Colonic mucosa (tissue), 4 donors: ENCODE results near the gene ARFIP2. TPM values are rescaled to one million over a fixed set of nuclear protein-coding genes. Genes with fewer than 3 reads are reported as not detected.
"Not testable (repeated sequence)": the region's sequence is repeated elsewhere in the genome, so short reads cannot be mapped to it uniquely, and the experiment has no call there.

Source experiments
- DNase-seq: peaks from one replicate; pipeline ENCODE4 v3.0.0-alpha.2; 2020
- H3K27ac ChIP-seq: fragments of 200-600 bp; one replicate; pipeline ENCODE4 v1.8.0; 2021
- H3K27me3 ChIP-seq: fragments of 200-600 bp; one replicate; pipeline ENCODE4 v1.8.0; 2021
- H3K36me3 ChIP-seq: fragments of 200-600 bp; one replicate; pipeline ENCODE4 v1.8.0; 2021
- H3K4me1 ChIP-seq: fragments of 200-600 bp; one replicate; pipeline ENCODE4 v1.8.0; 2021; ENCODE audit warnings: mild to moderate bottlenecking
- H3K4me3 ChIP-seq: fragments of 200-600 bp; one replicate; pipeline ENCODE4 v1.8.0; 2021
- H3K9ac ChIP-seq, 2 donors: one replicate each; pipeline ENCODE4 v1.7.0; 2013; ENCODE audit warnings: control low read depth in 2 of 2, low read depth in 2 of 2, low read length in 2 of 2
- H3K9me3 ChIP-seq: fragments of 200-600 bp; one replicate; pipeline ENCODE4 v1.8.0; 2021
- intact Hi-C: fragments of 100-400 bp; cut with DNase I; formaldehyde crosslinking; loops from one replicate; pipeline ENCODE4 v1.14.1; 2022
- total RNA-seq, 2 donors: library from RNA; stranded (reverse); fragmentation: NEBNext Ultra II Directional in 1 of 2; extraction: Animal tissue kit (Norgen Biotek cat#: 25700) in 1 of 2; gene quantifications; one replicate each; pipeline ENCODE4 v1.2.1, GENCODE V29; 2021
- TF ChIP-seq, protein P1 (sequence below): fragments of 200-600 bp; IDR thresholded peaks from one replicate; pipeline ENCODE4 v1.8.0; 2022; ENCODE audit warnings: antibody characterized with exemption, mild to moderate bottlenecking
- donor health status: healthy.
- donor health status: DM: no; HTN: no; CAD: no.
- donor health status: DM: no; HTN: no; CAD: no.

Gene ARFIP2, protein sequence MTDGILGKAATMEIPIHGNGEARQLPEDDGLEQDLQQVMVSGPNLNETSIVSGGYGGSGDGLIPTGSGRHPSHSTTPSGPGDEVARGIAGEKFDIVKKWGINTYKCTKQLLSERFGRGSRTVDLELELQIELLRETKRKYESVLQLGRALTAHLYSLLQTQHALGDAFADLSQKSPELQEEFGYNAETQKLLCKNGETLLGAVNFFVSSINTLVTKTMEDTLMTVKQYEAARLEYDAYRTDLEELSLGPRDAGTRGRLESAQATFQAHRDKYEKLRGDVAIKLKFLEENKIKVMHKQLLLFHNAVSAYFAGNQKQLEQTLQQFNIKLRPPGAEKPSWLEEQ
- total RNA-seq, result 10 to 100 TPM; 76.9 to 87.3 TPM

DNA sequence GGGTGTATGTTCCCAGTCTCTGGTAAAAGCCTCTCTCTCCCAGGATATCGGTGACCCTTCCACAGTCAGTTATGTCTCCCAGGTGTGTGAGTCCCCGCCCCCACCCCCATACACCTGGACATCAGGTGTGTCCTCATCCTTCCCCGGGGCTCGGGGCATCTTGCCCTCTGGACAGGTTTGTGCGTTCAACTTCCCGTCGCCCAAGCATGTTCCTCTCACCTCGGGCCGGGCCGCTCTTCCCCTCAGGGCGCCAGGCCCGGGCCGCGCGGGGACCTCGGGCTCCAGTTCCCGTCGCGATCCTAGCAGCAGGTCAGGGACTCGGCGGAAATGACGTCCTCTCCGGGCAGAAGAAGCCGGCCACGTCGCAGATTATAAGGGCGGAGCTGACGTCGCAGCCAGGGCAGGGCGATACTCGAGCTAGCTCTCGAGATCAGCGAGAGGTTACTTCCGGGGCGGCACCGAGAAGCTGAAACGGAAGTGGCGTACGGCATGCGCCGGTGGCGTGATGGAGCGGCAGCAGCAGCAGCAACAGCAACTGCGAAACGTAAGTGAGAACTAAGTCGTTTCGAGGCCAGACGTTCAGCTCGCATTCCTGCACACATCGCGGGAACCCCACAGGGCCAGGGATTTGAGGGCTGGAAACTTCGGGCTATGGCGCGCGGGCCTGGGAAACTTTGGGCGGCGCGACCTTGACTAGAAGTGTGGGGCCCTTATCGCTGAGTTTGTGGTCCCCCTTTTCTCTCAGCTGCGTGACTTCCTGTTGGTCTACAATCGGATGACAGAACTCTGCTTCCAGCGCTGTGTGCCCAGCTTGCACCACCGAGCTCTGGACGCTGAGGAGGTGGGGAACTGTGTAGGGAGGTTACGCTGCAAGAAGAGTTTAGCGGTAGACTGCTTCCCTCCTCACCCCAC, at the start of gene ARFIP2, which contains the start of gene TIMM10B:
Gene ARFIP2 (minus strand): TSS at position 320 of the 912 bp plus-strand sequence. CDS start 910 bp downstream, outside the sequence.
Gene TIMM10B (plus strand): TSS at position 490 of the 912 bp plus-strand sequence. CDS start 16 bp downstream, at position 506.
- TF ChIP-seq, protein P1, sequence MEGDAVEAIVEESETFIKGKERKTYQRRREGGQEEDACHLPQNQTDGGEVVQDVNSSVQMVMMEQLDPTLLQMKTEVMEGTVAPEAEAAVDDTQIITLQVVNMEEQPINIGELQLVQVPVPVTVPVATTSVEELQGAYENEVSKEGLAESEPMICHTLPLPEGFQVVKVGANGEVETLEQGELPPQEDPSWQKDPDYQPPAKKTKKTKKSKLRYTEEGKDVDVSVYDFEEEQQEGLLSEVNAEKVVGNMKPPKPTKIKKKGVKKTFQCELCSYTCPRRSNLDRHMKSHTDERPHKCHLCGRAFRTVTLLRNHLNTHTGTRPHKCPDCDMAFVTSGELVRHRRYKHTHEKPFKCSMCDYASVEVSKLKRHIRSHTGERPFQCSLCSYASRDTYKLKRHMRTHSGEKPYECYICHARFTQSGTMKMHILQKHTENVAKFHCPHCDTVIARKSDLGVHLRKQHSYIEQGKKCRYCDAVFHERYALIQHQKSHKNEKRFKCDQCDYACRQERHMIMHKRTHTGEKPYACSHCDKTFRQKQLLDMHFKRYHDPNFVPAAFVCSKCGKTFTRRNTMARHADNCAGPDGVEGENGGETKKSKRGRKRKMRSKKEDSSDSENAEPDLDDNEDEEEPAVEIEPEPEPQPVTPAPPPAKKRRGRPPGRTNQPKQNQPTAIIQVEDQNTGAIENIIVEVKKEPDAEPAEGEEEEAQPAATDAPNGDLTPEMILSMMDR, result no peak
- DNase-seq, result peak; percentile 99
- no peaks in the 10 kb centered on the region for H3K36me3 ChIP-seq

DNA sequence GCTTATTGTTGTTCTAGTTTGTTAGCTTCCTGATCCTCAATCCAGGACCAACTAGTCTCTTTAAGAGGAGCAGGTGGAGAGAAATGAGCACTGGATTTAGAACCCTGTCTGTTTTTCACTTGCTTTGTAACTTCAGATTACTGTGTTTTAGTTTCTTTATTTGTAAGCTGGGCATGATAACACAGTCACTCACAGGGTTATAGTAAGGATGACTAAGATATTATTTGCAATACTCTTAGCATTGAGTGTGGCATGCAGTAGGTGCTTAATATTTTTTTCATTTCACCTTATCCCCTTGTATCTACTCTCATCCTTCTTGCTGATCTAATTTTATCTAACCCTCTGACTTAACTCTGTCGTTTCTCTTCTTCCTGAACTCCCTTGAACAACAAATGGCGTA, 49.7 kb upstream of the ARFIP2 start:
- Histone ChIP-seq H3K9me3 (no peaks in the 10 kb centered on the region), H3K4me1 (no peaks in the 10 kb centered on the region), H3K27ac (no peak overlapping the region), H3K9ac (no peak overlapping the region), H3K4me3 (no peak overlapping the region), H3K27me3 (no peaks in the 10 kb centered on the region), H3K36me3 (no peaks in the 10 kb centered on the region)
- TF ChIP-seq, protein P1, result no peak
- no peak for DNase-seq
- intact Hi-C loops, result loop anchor here (5.0 kb wide), 1 partner anchor 151 kb away; the partner anchor contains the start of gene MRPL17

More for the DNA sequence above, at the start of gene ARFIP2, which contains the start of gene TIMM10B:
- Histone ChIP-seq H3K4me1 (peaks cover 10% of the 10 kb centered on the region), H3K4me3 (peak within 1 kb of the TSS; percentile 64), H3K27me3 (no peaks in the 10 kb centered on the region), H3K9me3 (no peaks in the 10 kb centered on the region), H3K27ac (peak within 1 kb of the TSS; percentile 87), H3K9ac (peak within 1 kb of the TSS; percentile 90 to 93)
- intact Hi-C loops, result no loop called here

DNA sequence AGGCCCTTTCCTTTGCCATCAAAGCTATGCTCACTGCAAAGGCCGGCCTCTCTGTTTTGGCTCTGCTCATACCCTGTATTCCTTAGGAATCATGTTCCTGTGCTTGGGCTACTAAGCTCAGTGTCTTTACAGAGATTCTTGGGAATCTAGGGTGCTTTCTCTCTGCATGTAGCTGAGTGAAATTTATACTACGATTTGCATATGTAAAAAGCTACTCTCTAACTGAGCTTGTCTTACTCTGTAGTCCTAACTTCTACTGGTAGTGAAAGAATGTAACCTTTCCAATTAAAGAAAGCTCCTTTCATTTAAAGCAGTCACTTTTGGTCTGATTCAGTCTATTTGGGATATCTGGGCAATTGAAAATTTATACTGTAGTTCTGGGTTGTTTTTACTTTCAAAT, 48.1 kb upstream of the ARFIP2 start:
- H3K4me1 ChIP-seq, result no peaks in the 10 kb centered on the region
- intact Hi-C loops, result no loop called here

DNA sequence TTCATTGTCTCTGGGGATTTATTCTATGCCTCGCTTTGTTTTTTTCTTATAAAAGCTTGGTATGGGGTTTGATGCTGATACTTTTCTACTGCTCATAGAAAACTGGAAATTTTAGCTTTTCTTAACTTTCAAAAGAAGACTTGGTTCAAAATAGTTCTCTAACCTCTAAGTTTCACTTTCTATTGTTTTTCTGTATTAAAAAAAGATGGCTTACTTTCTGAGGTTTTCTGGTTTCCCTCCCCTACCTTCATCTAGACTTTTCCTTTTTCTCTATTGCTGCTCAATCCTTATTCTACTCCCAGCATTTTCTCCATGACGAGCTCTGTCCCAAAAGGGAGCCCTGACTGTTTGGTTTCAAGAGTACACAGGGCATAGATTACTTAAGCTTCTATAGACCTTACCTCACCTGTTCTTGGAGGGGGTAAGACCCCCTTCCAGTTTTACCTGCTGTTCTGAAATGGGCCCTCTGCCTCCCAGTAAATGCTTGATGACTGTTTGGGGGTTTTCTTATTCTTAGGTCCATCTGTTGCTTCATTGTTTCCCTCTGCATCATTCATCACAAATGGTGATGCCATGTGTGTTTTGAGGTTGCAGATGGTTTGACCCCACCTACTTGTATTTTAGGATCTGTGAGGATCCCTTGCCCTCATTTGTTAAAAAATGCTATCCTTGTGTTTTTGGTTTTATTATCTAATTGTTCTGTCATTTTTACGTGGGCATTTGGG, 45.4 kb upstream of the ARFIP2 start:
- no peak for DNase-seq
- no peaks in the 10 kb centered on the region for H3K9me3 ChIP-seq
- no peaks in the 10 kb centered on the region for H3K4me1 ChIP-seq
- TF ChIP-seq, protein P1, result no peak
- intact Hi-C loops, result no loop called here
- no peak overlapping the region for H3K27ac ChIP-seq
- H3K4me3 ChIP-seq, result no peak overlapping the region
- no peak overlapping the region for H3K9ac ChIP-seq
- no peaks in the 10 kb centered on the region for H3K36me3 ChIP-seq
- H3K27me3 ChIP-seq, result no peaks in the 10 kb centered on the region

More for the DNA sequence above, 48.1 kb upstream of the ARFIP2 start:
- Histone ChIP-seq H3K36me3 (no peaks in the 10 kb centered on the region), H3K4me3 (no peak overlapping the region), H3K27me3 (no peaks in the 10 kb centered on the region), H3K9ac (no peak overlapping the region), H3K9me3 (no peaks in the 10 kb centered on the region), H3K27ac (no peak overlapping the region)
- TF ChIP-seq, protein P1, result no peak
- no peak for DNase-seq

DNA sequence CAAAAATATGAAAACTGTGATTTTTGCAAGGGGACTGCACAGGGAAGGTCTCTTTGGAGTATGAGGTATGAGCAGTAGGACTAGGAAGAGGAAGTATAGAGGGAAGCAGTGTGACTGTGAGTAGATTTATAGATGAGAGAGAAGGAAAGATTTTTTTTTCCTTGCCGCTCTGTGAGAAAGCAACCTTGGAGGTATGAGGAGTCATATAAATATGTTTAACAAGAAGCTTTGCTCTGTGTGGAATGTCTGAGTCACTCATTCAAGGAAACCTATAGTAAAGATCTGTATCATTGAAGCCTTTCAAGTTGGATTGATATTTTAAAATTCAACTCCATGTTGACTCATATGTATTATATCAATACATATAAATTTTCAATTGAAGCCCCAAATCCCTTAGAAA, 42.1 kb upstream of the ARFIP2 start:
- DNase-seq, result no peak
- Histone ChIP-seq H3K27me3 (no peaks in the 10 kb centered on the region), H3K36me3 (no peaks in the 10 kb centered on the region), H3K27ac (no peak overlapping the region), H3K4me1 (no peaks in the 10 kb centered on the region), H3K9me3 (no peaks in the 10 kb centered on the region), H3K9ac (no peak overlapping the region), H3K4me3 (no peak overlapping the region)
- TF ChIP-seq, protein P1, result no peak
- intact Hi-C loops, result no loop called here

DNA sequence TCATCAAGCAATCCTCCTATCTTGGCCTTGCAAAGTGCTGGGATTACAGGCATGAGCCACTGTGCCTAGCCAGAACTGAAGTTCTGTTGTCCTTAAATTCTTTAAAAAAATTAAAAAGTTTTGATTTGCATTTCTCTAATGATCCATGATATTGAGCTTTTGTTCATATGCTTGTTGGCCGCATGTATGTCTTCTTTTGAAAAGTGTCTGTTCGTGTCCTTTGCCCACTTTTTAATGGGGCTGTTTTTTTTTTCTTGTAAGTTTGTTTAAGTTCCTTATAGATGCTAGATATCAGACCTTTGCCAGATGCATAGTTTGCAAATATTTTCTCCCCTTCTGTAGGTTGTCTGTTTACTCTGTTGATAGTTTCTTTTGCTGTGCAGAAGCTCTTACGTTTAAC, 40.8 kb upstream of the ARFIP2 start:
- H3K27ac ChIP-seq, H3K27me3 ChIP-seq, H3K4me3 ChIP-seq, H3K36me3 ChIP-seq, intact Hi-C loops, H3K4me1 ChIP-seq, H3K9me3 ChIP-seq, H3K9ac ChIP-seq, DNase-seq: not testable (repeated sequence)
